IPS-15b (cell line): ENCODE measurements around the gene LRRFIP1.

ENCODE experiments used
- H3K27me3 ChIP-seq: one replicate; pipeline ENCODE4 v1.6.1; 2013; ENCODE audit warnings: low read length; ENCODE audit not compliant: control insufficient read depth, insufficient read depth
- H3K36me3 ChIP-seq: one replicate; pipeline ENCODE4 v1.6.1; 2013; ENCODE audit warnings: low read length; ENCODE audit not compliant: control insufficient read depth, insufficient read depth
- H3K4me1 ChIP-seq: one replicate; pipeline ENCODE4 v1.6.1; 2013; ENCODE audit warnings: mild to moderate bottlenecking, low read length; ENCODE audit not compliant: control insufficient read depth, insufficient read depth
- H3K4me3 ChIP-seq: one replicate; pipeline ENCODE4 v1.5.1; 2013; ENCODE audit warnings: low read depth, low read length
- H3K9ac ChIP-seq: one replicate; pipeline ENCODE4 v1.6.1; 2013; ENCODE audit warnings: low read depth, mild to moderate bottlenecking, low read length
- H3K9me3 ChIP-seq: one replicate; pipeline ENCODE4 v1.6.1; 2013; ENCODE audit warnings: mild to moderate bottlenecking, low read length; ENCODE audit not compliant: control insufficient read depth, insufficient read depth

LRRFIP1 gene

DNA sequence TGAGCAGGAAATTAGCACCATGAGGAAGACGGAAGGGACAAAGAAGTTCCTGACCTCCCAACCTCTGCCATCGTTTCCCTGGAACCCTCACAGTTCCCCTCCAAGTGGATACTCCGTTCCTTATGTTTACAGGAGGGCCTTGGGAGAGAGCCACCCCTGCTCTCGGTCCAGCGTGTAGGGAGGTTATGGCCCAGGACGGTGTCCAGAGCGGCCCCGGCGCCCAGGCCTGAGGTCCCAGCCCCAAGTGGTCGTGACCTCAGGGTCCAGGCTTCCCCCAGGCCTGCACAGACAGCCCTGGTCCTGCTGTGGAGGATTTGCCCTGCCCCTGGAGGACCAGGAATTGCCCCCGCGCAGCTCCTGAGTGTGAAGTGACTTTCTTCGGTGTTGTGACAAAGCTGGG, 109.4 kb downstream of the LRRFIP1 start:
- Histone ChIP-seq H3K36me3 (no peaks in the 10 kb centered on the region), H3K4me3 (no peak overlapping the region), H3K4me1 (peaks cover 11% of the 10 kb centered on the region), H3K27me3 (no peaks in the 10 kb centered on the region), H3K9ac (no peak overlapping the region), H3K9me3 (no peaks in the 10 kb centered on the region)

DNA sequence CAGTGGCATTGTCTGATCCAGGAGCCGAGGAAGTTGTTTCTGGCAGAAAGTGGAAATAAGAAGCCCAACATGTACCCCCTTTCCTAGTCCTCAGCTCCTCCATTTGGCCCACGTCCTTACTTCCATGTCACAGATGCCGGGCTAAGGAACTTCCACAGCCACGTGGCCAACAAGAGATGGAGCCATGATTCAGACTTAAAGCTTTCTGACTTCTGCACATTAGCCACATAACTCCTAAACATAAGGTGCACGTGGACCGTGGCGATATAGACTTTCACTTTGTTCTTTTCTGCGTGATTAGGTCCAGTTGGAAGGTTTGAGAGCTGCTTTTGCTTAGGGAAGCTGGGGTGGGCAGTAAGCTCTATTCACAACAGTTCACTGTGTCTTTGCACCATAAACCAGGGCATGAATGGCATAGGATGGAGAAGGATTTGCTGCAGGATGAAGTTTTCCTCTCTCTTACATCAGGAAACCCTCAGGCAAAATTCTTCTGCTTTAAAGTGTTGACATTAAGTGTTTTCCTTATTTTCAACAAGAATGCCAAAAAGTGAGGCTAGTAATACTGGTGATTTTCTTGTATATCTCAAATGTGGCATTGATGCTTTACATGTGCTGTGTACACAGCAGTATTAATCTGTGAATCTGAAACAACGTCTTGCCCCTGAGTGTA, 109.9 kb downstream of the LRRFIP1 start:
- Histone ChIP-seq H3K9me3 (no peaks in the 10 kb centered on the region), H3K4me3 (no peak overlapping the region), H3K27me3 (no peaks in the 10 kb centered on the region), H3K4me1 (peaks cover 11% of the 10 kb centered on the region), H3K9ac (no peak overlapping the region), H3K36me3 (no peaks in the 10 kb centered on the region)

DNA sequence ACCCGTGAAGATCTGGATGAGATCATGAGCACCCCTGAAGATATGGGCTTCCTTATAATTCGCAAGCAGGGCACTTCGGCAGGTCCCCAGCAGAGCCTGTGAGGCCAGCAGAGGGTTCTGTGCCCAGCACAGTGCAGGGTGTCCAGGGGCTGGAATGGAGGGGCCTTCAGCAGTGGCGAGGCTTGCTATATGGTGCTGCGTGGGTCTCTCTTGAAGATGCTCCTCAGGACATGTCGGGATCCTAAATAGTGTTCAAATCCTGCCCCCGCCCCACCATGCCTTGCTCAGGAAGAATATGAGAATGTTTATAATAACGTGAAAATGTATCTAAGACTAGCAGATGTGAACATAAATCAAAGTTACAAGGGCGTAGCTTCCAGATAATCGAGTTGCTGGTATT, 110.9 kb downstream of the LRRFIP1 start:
- Histone ChIP-seq H3K4me1 (peaks cover 11% of the 10 kb centered on the region), H3K9ac (no peak overlapping the region), H3K9me3 (no peaks in the 10 kb centered on the region), H3K4me3 (no peak overlapping the region), H3K36me3 (no peaks in the 10 kb centered on the region), H3K27me3 (no peaks in the 10 kb centered on the region)

DNA sequence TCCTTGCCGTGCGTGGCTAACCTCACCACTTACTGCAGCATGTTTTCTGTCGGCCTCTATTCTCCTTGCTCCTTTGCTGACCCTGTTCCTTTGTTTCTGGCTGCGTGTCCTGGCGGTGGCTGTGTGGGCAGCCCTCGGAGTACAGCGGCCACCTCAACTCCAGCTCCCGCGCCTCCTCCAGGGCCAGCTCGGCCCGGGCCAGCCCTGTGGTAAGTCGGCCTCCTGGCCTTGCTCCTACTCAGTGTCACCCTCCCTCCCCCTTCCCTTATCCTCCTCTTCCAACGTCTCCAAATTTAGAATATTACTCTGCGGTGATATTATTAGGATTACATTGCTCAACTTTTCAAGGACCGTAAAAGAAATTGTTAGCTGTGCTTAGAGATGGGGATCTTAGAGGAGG, 111.7 kb downstream of the LRRFIP1 start:
- Histone ChIP-seq H3K27me3 (no peaks in the 10 kb centered on the region), H3K4me1 (peaks cover 8% of the 10 kb centered on the region), H3K9me3 (no peaks in the 10 kb centered on the region), H3K9ac (no peak overlapping the region), H3K36me3 (no peaks in the 10 kb centered on the region), H3K4me3 (no peak overlapping the region)

DNA sequence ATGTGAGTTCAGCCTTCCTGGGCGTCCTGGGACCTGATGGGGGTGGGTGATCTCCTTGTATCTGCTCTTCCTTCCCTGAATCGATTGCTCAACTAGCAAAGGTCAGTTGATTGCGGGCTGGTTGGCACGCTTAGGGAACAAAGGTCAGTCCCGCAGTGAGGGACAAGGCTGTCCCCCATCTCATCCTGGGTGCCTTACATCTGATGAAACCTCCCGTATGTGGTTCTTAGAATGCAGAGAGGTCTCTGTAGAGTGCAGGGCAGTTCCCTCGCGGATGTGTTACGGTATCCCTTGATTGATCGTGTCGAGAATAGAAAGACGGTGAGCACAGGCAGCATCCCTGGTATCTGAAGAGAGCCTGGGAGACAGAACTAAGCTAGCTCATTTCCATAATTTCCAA, 114.8 kb downstream of the LRRFIP1 start:
- H3K36me3 ChIP-seq, result no peaks in the 10 kb centered on the region
- H3K27me3 ChIP-seq, result no peaks in the 10 kb centered on the region
- no peak overlapping the region for H3K9ac ChIP-seq
- H3K9me3 ChIP-seq, result no peaks in the 10 kb centered on the region
- H3K4me1 ChIP-seq, result peaks cover 6% of the 10 kb centered on the region
- H3K4me3 ChIP-seq, result no peak overlapping the region

DNA sequence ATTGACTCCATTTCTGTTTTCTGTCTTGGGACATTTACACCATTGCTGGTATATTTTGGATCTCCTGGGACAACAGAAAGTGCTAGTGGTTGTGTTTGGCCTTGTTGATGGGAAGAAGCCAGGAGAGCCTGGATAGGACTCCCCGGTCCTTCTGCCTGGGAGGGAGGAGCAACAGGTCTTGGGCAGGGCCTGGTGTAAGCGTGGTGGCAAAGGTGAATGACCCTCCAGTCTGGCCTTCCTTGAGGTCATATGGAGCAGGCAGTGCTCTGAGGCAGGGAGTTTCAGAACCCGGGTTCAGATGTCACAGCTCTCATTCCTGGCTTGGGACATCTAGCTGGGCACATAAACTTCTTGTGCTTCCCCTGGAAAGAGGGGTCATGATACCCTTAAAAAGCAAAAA, 115.2 kb downstream of the LRRFIP1 start:
- Histone ChIP-seq H3K9me3 (no peaks in the 10 kb centered on the region), H3K36me3 (no peaks in the 10 kb centered on the region), H3K4me3 (no peak overlapping the region), H3K9ac (no peak overlapping the region), H3K4me1 (peaks cover 6% of the 10 kb centered on the region), H3K27me3 (no peaks in the 10 kb centered on the region)

DNA sequence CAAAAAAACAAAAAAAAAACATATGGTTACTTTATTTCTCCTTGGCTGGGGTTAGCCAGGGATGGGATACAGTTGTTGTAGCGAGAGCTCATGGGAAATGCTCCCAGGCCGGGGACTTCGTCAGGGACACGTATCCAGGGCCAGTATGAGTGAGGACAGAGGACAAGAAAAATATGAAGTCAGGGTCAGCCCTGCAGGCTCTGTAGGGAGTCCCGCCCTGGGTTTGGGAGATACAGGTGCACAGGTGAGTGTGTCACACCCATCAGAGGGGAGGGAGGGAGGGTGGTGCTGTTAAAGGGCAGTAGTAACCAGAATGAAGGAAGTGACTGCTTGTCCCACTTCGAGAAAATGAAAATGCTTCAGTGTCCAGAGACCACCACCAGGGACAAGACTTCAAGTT, 115.6 kb downstream of the LRRFIP1 start:
- peaks cover 6% of the 10 kb centered on the region for H3K4me1 ChIP-seq
- no peaks in the 10 kb centered on the region for H3K36me3 ChIP-seq
- H3K4me3 ChIP-seq, result no peak overlapping the region
- H3K9me3 ChIP-seq, result no peaks in the 10 kb centered on the region
- H3K9ac ChIP-seq, result no peak overlapping the region
- H3K27me3 ChIP-seq, result no peaks in the 10 kb centered on the region

DNA sequence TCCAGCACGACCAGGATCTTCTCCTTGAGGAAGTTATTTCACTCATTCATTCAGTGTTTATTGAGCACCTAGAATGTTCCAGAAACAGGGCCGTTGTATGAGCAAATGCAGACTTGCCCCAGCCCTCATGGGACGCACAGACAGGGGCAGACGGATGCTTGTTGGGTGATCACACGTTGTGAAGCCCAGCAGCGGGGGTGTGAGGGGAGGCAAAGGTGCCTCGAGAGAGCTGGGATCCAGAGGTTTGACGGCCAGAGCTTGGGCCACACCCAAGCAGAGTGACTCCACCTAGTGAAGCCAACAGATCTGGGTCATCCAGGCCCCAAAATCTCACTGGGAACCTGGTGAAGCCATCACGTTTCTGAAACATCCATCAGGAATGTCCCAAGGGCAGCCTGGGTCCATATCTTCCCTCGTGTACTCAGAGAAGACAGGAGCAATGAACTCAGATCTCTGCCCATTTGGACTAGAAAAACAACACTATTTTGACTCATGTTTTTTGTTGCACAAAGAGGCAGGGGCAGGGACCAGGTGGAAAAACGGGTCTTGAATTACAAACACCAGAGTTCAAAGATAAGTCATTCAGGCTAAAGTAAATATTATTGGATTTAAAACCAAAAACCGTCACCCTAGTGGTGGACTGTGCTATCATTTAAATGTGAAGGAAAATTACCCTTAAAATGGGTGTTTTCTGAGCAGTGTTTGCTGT, 116.3 kb downstream of the LRRFIP1 start:
- Histone ChIP-seq H3K36me3 (no peaks in the 10 kb centered on the region), H3K27me3 (no peaks in the 10 kb centered on the region), H3K9me3 (no peaks in the 10 kb centered on the region), H3K4me1 (peaks cover 4% of the 10 kb centered on the region), H3K4me3 (no peak overlapping the region), H3K9ac (no peak overlapping the region)

DNA sequence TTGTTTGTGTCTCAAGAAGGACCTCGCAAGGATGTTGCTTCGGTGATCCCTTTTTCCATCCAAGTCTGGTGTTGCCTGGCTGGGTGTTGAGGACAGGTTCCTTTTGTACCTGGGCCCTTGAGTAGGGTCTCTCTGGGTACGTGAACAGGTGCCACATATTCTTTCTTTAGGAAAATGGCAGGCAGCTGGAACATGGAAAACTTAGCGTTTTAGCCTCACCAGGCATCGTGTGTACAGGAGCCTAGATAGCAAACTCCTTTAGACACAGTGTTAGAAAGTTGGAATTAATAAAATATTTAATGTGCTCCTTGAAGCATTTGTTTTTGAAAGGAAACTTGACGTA, 116.9 kb downstream of the LRRFIP1 start:
- H3K9ac ChIP-seq, result no peak overlapping the region
- H3K36me3 ChIP-seq, result no peaks in the 10 kb centered on the region
- no peaks in the 10 kb centered on the region for H3K9me3 ChIP-seq
- no peak overlapping the region for H3K4me3 ChIP-seq
- no peaks in the 10 kb centered on the region for H3K27me3 ChIP-seq
- no peaks in the 10 kb centered on the region for H3K4me1 ChIP-seq

DNA sequence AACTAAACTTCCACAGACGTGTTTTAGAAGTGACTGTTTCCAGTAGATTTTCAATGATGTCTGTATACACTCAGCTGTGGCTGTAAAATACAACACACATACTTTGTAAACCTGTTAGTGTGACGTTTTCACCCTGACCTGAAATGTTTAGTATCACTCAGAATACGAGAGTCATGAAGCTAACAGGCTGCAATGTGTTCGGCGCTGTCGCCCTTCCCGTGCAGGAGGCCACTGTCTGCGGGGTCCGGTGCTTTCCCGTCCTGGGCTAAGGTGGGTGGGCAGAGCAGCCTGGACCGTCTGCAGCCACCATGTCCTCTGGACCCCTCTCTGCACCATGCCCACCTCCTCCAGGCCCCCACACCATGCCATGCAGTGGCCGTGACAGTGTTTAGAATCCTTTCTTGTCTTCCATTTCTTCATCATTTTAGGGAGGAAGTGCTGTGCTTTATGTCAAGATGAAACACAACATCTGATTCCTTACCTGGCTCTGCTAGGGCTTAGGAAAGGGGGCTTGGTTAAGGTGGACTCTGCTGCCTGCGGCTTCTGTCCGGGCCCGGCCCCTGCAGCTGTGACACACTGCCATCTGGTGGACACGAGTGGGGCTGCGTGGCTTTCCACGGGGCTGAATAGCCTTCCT, 117.3 kb downstream of the LRRFIP1 start:
- no peaks in the 10 kb centered on the region for H3K36me3 ChIP-seq
- no peak overlapping the region for H3K4me3 ChIP-seq
- H3K9ac ChIP-seq, result no peak overlapping the region
- no peaks in the 10 kb centered on the region for H3K4me1 ChIP-seq
- no peaks in the 10 kb centered on the region for H3K27me3 ChIP-seq
- no peaks in the 10 kb centered on the region for H3K9me3 ChIP-seq

DNA sequence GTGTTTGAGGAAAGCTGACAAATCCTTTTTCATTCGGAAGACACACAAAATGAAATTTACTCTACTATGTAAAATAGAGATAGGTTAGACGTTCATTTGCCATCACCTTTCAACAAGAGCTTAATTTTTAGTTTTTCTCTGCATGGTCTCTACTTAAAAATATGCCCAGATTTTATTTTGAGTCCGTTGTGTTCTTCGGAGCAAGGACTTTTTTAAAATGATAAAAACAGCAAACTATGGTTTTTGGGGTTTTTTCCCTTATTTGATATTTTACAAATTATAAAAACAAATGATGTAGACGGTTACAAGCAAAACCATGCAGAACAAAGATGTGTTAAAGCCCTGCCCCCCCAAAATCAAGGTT, 117.8 kb downstream of the LRRFIP1 start:
- H3K36me3 ChIP-seq, result no peaks in the 10 kb centered on the region

More for the DNA sequence above, 117.8 kb downstream of the LRRFIP1 start:
- Histone ChIP-seq H3K27me3 (no peaks in the 10 kb centered on the region), H3K9ac (no peak overlapping the region), H3K4me3 (no peak overlapping the region), H3K4me1 (no peaks in the 10 kb centered on the region), H3K9me3 (no peaks in the 10 kb centered on the region)
